GM21619 (cell line): ENCODE measurements around the gene SLC5A11.

ENCODE experiments used
- ATAC-seq: cut with Tn5 transposase; IDR thresholded peaks from one replicate; pipeline ENCODE4 v1.9.1; 2021; ENCODE audit not compliant: unreplicated experiment

Gene SLC5A11

DNA sequence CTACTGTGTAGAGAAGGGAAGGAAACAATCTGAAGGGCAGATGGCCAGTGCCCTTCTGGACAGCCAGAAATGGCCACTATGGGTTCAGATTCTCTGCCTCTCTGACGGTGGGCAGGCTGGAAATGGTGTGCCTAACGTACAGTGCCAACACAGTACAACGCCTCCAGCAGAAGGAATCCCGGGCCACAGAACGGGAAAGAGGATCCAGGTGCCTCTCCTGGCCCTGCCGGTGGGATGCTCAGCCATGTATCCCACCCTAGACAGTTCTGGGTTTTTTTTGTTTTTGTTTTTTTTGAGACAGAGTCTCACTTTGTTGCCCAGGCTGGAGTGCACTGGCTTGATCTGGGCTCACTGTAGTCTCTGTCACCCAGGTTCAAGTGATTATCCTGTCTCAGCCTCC, 71.5 kb downstream of the SLC5A11 start:
- ATAC-seq, result no peak

DNA sequence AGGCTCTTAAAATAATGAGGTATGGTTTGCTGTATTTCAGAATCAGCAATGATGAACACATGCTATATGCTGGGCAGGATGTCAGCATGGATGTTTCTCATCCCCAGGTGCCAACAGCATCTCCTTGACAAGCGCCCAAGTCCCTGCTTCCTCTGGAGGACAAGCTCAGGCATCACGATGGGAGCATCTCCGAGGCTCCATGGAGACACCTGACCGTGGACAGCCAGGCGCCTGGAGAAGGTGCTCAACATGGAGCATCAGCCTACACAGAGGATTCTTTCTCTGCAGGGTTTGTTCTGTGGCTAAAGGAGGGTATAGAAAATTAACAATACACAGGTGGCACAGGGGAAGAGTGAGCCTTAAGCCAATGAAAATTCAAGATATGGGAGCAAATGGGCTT, 72.1 kb downstream of the SLC5A11 start:
- no peak for ATAC-seq

DNA sequence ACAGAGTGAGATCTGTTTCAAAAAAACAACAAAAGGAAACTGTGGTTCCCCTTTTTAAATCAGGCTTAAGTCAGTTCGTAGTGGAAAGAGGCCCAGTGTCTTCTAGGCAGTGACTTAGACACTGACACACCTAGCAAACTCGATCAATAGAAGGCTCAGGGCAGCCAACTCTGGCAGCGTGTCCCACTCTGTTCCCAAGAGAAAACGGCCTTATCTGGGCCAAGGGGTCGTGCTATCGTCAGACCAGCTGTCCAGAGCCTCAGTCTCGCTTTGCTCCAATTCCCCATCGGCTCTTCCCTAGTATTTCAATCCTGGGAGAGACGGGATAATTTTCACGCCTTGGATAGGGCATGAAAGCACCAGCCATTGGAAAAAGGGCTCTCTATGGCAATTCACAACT, 72.9 kb downstream of the SLC5A11 start:
- no peak for ATAC-seq

DNA sequence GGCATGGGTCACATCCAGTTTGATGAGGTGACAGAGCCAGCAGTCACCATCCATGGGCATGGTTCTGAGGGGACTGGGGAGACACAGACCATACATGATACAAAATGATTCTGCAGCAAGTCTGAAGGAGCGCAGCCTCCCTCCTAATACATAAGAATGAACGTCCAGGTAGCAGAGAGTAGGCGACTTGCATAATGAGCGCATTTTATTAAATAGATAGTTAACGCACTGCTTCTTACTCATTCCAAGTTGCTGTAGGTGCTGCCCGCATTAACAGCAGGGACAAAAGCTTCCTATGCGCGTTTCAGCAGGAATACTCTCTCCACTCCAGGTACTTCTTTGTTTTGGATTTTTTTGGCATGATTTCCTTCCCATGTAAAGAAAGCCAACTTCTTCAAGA, 73.8 kb downstream of the SLC5A11 start:
- ATAC-seq, result no peak

DNA sequence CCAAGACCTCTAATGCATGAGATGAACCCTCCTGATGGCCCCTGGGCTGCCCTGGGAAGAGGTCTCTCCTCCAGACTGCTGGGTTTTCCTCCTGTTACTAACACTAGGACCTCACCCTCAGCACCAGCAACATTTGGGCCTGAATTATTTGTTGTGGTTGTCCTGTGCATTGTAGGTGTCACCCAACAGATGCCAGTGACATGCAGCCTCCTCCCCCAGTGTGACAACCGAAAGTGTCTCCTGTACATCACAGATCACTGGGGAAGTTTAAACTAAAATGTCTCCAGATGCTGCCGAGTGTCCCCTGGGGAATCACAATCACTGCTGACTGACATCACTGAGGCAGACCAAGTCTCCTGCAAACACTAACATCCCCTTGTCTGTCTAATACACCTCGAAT, 74.8 kb downstream of the SLC5A11 start:
- no peak for ATAC-seq

DNA sequence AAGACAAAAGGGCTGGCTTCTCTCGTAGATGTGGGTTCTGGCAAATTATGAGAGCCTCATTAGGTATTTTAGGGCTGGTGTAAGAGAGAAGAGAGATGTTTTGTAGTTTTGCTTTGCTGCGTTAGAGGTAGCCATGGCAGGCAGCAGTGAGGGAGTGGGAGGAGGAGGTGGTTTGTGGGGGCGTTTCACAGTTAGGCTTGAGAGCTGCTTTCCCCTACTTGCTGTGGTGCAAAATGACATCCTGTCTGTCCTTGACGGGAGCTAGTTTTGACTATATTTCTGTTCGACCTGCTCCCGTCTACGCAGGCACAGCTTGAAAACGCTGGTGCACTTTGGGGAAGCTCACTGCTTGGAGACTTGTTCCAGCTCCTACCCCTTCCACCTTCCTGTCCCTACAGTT, 75.5 kb downstream of the SLC5A11 start:
- ATAC-seq, result no peak

DNA sequence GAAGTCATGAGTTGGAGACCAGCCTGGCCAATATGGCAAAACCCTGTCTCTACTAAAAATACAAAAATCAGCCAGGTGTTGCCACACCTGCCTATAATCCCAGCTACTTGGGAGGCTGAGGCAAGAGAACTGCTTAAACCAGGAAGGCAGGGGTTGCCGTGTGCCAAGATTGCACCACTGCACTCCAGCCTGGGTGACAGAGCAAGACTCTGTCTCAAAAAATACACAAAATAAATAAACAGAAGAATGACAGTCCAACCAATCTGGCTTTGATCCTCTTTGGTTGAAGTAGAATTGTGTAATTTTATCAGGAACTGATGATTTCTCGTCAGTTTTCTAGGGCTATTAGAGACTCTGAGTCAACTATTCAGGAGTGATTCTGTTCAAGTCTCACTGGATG, 79.4 kb downstream of the SLC5A11 start:
- ATAC-seq, result no peak

DNA sequence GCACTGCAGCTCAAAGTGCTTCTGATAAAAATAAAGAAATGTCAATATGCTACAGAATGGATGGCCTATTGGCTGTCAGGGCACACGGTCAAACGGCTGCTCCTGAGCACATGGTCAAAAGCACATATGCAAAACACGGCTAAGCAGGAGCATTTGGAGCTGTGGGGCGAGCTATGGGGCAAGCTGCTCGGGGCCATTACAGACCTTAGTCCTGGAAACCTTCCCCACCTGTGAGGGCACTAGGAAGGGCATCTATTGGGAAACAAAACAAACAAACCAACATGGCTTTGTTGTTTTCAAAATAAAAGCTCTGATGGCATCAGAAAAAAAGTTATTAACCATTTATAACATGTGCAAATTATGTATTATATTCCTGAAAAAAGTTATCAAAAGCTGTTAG, 83.6 kb downstream of the SLC5A11 start:
- ATAC-seq, result no peak

DNA sequence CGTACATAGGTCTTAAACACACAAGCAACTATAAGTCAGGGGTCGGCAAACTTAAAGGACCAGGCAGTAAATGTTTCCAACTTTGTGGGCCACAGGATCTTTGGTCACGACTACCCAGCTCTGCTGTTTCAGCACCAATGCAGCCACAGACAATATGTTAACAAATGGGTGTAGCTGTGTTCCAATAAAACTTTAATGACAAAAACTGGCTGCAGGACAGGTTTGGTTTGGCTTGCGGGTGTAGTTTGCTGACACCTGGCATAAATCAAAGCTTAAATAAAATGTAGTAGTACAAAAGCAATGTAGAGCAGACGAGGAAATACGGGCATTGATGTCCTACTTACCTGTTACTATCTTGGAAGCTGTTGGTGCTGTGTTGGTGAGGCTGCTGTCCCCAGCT, 84.7 kb downstream of the SLC5A11 start:
- ATAC-seq, result no peak

DNA sequence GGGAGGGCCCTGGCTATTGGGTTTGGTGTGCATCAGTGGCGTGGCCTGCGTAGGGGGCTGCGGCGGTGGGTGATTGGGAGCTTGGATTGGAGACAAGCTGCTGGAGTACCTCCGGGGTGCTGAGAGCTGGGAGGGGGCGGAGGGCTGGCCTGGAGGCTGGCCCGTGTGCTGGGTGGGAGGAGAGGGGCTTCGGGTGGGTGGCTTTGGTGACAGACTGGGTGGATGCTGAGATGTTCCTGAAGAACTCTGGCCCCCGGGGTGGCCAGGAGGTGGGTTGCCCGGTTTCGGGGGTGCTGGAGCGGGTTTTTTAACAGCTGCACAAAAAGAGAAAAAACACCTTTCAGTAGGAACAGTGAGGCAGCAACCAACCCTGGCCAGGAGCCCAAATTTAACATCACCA, 85.3 kb downstream of the SLC5A11 start:
- ATAC-seq, result no peak

DNA sequence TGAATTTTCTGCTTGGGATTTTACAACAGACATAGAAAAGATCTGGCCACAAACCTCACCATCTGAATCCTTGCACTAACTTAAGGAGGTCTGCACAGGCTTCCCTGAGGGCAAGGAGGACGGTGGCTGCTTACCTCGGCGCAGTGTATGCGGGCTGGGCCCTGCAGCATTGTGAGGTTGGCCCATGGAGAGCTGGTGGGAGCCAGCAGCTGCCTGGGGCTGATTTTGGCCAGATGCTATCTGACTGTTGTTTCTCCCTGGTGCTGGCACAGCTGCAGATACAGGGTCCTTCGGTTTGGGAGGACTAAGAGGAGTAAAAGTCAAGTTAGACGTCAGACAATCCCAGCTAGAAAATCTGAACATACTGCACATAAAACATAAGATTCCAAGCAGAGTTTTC, 89.6 kb downstream of the SLC5A11 start:
- no peak for ATAC-seq

DNA sequence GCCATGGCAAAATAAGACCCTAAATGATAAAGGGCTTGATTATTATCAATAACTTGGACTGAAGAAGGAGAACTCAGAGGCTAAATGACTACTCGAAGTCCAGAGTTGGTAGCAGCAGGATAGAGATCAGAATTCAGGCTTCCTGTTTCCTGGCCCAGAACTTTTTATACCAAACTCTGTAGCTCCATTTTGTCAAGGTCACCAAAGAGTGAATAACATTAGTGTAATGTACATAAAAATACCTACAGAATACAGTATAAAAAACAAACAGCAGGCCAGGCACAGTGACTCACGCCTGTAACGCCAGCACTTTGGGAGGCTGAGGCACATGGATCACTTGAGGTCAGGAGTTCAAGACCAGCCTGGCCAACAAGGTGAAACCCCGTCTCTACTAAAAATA, 90.4 kb downstream of the SLC5A11 start:
- ATAC-seq, result no peak

DNA sequence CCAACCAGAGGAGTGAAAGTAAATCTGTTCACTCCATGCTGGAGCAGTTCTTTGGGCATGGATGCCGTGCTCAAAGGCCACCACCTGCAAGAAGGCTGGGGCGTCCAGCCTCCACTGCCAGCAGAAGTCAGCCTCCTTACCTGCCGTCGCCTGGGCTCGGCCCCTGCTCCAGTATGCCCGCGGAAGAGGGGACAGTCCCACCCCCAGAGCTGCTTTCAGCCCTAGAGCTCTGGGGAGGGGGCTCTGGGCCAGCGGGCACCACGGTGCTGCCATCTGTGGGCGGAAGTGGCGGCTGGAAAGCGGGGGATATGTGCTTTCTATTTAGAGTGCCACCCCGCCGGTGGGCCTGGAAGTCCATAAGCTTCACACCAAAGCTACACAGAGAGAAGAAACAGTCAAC, 93.5 kb downstream of the SLC5A11 start:
- no peak for ATAC-seq

DNA sequence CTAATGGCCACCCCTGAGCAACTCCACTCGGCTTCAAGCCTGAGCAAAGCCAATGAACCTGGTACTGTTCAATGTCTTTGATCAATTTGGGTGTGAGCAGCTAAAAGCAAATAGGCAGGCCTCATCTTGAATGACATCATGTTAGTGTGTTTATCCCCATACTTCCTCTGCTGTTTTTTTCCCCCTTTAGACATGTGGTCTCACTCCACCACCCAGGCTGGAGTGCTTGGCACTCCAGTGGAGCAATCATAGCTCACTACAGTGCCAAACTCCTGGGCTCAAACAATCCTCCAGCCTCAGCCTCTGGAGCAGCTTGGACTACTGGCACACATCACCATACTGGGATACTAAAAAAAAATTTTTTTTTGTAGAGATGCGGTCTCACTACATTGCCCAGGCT, 94.0 kb downstream of the SLC5A11 start:
- no peak for ATAC-seq

DNA sequence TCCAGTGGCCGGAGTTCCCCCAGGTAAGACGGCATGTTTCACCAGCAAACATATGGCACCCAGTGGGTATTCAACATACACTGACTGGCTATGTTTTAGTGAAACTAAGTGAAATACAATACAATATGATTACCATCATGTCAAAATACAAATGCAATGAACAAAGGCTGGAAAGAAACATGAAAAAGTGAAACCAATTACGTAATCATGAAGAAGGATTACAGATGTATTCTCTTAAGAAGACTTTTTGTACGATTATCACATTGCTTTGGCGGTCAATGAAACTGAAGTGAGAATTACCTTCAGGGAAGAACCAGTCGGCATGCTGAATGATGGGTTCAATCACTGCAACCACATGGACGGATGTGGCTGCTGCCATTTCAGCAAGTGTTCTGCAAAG, 97.7 kb downstream of the SLC5A11 start:
- no peak for ATAC-seq

DNA sequence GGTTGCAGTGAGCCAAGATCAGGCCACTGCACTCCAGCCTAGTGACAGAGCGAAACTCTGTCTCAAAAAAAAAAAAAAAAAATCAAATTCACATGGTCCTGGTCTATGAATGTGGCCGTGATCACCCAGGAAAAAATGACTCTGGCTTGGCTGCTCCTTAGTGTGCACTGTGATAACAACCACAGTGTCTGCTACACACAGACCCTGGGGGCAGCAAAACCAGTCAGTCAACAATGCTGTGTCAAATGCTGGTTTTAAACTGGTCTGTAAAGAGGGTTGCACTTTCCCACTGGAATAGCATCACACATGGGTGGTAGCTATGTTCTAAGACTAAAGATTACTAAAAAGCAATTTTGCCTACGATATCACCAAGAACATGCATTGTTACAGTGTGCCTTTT, 98.4 kb downstream of the SLC5A11 start:
- no peak for ATAC-seq

DNA sequence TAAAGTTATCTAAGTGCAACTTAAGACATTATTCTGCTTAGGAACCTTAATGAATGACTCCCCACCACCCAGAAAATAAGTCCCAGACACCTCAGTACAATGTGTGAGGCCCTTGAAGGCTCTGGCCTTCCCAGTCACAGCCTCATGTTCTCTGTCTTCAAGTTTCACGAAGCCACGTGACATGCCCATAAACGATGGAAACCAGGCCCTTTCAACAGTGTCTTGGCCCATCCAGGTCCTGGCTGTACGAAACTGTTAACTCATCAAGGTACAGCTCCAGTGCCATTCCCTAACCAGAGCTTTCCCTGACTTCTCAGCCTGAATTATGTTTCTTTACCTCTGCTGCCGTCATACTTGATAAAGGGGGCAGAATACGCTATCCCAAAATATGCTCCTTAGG, 100.4 kb downstream of the SLC5A11 start:
- ATAC-seq, result no peak

DNA sequence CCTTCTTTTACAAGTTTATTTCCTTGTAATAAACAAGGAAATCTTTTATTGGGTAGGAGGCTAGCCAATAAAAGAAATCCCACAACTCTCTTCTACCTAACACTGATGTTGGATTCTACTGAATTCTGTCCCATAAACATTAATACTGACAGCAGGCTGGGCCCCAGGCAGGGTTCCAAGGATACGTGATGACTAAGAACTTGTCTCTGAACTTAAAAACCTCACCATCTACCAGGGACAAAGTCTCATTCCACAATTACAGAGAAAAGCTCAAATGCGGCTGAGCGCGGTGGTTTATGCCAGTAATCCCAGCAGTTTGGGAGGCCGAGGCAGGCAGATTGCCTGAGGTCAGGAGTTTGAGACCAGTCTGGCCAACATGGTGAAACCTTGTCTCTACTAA, 104.5 kb downstream of the SLC5A11 start:
- no peak for ATAC-seq

DNA sequence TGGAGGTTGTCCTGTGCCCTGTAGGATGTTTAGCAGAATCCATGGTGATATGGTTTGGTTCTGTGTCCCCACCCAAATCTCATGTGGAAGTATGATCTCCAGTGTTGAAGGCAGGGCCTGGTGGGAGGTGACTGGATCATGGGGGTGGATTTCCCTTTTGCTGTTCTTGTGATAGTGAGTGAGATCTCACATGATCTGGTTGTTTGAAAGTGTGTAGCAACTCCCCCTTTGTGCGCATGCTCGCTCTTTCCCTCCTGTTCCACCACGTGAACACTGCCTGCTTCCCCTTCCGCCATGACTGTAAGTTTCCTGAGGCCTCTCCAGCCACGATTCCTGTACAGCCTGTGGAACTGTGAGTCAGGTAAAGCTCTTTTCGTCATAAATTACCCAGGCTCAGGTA, 107.5 kb downstream of the SLC5A11 start:
- no peak for ATAC-seq

DNA sequence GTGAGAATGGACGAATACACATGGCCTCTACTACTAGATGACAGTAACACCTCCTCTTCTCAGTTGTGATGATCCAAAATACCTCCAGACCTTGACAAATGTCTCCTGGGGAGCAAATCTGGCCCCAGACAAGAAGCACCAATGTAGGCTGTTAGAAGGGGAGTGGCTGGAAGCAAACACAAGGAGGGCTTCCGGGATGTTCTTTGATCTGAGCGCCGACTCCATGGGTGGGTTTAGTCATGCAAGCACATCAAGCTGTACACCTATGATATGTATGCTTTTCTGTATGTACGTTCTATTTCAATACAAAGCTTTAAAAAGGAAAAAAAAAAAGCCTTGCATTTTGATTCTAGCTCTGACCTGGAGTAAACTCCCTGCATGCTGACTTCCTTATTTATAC, 108.0 kb downstream of the SLC5A11 start:
- ATAC-seq, result no peak

DNA sequence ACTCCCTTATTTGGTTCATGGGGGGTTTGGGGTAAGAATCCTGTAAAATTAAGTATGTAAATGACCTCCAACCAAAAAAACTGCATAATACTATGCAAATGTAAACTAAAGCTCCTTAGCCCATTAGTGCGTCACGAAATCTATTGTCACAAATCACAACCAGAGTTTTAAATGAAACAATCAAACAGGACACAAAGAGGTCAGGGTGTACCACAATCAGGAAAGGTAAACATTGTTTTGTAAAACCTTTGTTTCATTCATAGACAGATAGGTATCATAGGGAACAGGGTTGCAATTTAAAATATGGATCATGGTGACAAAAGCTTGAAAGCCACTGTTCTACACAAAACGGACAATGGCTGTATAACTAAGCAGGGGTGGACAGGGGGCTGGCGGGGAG, 108.4 kb downstream of the SLC5A11 start:
- no peak for ATAC-seq

DNA sequence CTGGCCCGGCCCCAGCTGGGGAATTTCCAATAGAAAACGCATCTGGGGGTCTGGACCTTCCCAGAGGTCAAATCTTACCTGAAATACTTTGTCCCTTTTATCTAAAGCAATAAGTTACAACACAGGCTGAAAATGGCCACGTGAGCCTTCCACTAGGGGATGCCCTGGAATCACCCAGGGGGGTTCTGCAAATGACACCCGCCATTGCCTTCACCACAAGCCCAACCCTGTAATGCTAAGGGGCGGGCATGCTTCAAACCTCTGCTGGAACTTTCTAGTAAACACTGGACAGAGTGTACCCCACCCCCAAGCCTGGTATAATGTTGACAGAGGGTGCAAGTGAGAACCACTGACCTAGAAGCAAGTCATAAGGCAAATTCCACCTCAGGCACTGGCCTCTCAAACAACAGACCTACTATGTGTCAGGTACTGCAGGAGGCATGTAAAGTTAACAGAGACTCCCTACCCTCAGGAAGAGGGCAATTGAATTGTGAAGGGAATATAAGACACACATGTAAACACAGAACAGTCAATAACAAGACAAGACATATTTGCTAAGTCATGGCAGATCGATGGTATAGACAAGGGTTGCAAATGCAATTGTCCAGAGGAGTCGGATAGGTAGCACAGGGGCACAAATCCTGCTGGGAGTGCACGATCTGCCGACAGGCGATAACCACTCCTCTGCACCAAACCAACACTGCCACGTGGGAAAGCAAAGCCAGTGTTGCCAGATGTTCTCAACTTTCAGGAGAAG, 110.4 kb downstream of the SLC5A11 start:
- ATAC-seq, result no peak

DNA sequence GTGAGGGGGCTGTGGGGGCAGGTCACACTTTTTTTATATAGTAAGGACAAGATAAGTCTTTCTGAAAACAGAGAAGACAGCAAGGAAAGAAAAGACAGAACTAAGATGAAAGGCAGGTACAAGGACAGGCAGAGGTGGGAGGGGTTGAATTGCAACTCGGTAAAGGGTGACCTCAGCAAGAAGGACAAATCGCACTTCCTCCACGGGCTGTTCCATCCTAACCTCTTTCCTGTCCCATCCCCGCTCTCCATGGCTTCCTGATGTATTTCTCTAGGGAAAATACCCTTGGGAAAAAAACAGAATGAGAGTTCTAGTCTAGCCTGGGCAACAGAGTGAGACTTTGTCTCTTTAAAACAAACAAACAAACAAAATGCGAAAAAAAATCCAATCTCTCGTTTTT, 112.1 kb downstream of the SLC5A11 start:
- ATAC-seq, result no peak
